ENCODE measurements around the gene KDM5A. TPM values are rescaled to one million over a fixed set of nuclear protein-coding genes. Genes with fewer than 3 reads are reported as not detected.

The KDM5A gene
- polyA plus RNA-seq, 1 donor (not counting 4 experiments of a cell fraction or from before 2014, with no cell fraction given): 14.5 TPM

DNA sequence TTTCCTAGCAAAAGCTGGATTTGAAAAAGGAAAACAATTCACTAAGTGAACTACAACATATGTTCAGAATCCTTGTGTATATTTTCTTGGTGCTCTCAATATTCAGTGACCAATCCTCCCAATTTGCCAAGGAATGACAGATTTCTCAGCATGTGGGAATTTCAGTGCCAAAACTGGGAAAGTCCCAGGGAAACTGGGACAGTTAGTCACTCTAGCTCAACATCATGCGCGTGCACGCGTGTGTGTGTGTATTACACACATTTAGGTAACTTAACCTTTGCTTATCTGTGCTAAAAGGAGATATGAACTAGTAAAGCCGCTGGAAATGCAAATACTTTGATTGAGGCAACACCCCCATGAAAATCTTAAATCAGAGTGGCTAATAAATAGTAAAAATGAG is 100.4 kb downstream of the KDM5A start:
- H3K27ac ChIP-seq (ENCODE audit: control insufficient read depth, insufficient read depth, low read length): peak overlapping the region; percentile 33
- no peaks in the 10 kb centered on the region for H3K27me3 ChIP-seq (ENCODE audit: control insufficient read depth, extremely low read depth, insufficient read depth, low read length)
- H3K9ac ChIP-seq (ENCODE audit: control insufficient read depth, extremely low read depth, insufficient read depth, low read length): no peak overlapping the region
- no peak overlapping the region for H3K4me3 ChIP-seq (ENCODE audit: control insufficient read depth in 2 of 3, extremely low read depth in 1 of 3, insufficient read depth in 2 of 3, low read depth in 1 of 3, low read length in 3 of 3)
- DNase-seq (ENCODE audit: low read depth, low spot score) (no peak), FAIRE-seq (peak; percentile 48)
- dilution Hi-C loops (cut with MboI; ENCODE audit: extremely low pct_ligation_motif_present, low sequenced_read_pairs): no loop called here
- TF ChIP-seq, protein P1, sequence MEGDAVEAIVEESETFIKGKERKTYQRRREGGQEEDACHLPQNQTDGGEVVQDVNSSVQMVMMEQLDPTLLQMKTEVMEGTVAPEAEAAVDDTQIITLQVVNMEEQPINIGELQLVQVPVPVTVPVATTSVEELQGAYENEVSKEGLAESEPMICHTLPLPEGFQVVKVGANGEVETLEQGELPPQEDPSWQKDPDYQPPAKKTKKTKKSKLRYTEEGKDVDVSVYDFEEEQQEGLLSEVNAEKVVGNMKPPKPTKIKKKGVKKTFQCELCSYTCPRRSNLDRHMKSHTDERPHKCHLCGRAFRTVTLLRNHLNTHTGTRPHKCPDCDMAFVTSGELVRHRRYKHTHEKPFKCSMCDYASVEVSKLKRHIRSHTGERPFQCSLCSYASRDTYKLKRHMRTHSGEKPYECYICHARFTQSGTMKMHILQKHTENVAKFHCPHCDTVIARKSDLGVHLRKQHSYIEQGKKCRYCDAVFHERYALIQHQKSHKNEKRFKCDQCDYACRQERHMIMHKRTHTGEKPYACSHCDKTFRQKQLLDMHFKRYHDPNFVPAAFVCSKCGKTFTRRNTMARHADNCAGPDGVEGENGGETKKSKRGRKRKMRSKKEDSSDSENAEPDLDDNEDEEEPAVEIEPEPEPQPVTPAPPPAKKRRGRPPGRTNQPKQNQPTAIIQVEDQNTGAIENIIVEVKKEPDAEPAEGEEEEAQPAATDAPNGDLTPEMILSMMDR (optimal IDR thresholded peaks at IDR 0.05 in 1 of 3, IDR thresholded peaks at IDR 0.05 in 1 of 3, conservative IDR thresholded peaks at IDR 0.05 in 1 of 3; ENCODE audit: extremely low read depth in 1 of 3, insufficient read depth in 2 of 3, low read length in 3 of 3): no peak
- no peak for TF ChIP-seq EZH2 (IDR thresholded peaks at IDR 0.05; ENCODE audit: low read length)
- no peak overlapping the region for H3K4me2 ChIP-seq (ENCODE audit: control insufficient read depth, extremely low read depth, insufficient read depth, low read depth, low read length)
- peaks cover 5% of the 10 kb centered on the region for H3K4me1 ChIP-seq (ENCODE audit: control insufficient read depth, extremely low read depth, insufficient read depth, low read length)
- no peak overlapping the region for H2AFZ ChIP-seq (ENCODE audit: control insufficient read depth, low read length)
- H3K36me3 ChIP-seq (ENCODE audit: control insufficient read depth in 2 of 2, extremely low read depth in 1 of 2, insufficient read depth in 2 of 2, low read length in 2 of 2): peaks cover 7 to 9% of the 10 kb centered on the region in 2 experiments
- H3K79me2 ChIP-seq (ENCODE audit: control insufficient read depth, insufficient read depth, low read length): no peaks in the 10 kb centered on the region
- H4K20me1 ChIP-seq (ENCODE audit: control insufficient read depth, extremely low read depth, insufficient read depth, low read length): no peaks in the 10 kb centered on the region
- no peaks in the 10 kb centered on the region for H3K9me1 ChIP-seq (ENCODE audit: control insufficient read depth, extremely low read depth, insufficient read depth, low read length)
- H3K9me3 ChIP-seq (ENCODE audit: control insufficient read depth, low read depth, low read length): no peaks in the 10 kb centered on the region

DNA sequence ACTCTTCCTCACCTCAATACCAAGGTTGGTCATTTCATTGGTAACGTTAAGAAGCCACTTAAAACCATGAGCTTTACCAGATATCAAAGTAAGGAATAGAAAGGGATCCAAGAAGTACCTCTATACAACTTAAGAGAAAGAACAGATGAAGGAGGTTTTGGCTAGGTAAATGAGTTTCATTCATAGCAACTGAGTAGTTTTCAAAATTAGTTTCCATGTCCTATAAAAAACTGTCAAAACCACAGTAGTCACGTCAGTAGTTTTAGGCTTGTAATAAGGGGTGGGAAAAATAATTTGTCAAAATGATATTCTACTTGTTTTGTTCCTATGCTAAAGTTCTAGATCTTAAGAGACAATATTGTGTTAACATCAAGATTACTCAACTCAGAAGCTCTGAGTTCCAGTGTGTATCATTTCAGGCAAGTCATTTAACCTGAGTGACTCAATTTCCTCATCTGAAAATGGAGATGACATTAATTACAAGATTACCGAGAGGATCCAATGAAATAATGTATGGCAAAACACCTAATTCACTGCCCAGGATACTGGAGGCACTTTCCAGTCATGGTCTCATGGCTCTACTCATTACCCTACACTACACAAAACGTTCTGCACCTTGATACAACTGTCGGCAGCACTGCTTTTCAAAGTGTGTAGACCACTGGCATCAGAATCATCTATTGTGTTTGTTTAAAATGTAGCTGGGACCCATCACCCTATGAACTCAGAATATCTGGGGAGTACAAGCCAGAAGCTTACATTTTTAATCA is 102.4 kb downstream of the KDM5A start:
- dilution Hi-C loops (cut with MboI; ENCODE audit: extremely low pct_ligation_motif_present, low sequenced_read_pairs): no loop called here
- no peak for FAIRE-seq
- peaks cover 5% of the 10 kb centered on the region for H3K4me1 ChIP-seq (ENCODE audit: control insufficient read depth, extremely low read depth, insufficient read depth, low read length)
- H4K20me1 ChIP-seq (ENCODE audit: control insufficient read depth, extremely low read depth, insufficient read depth, low read length): no peaks in the 10 kb centered on the region
- H3K36me3 ChIP-seq (ENCODE audit: control insufficient read depth in 2 of 2, extremely low read depth in 1 of 2, insufficient read depth in 2 of 2, low read length in 2 of 2): peaks cover 0 to 5% of the 10 kb centered on the region in 2 experiments
- H3K9ac ChIP-seq (ENCODE audit: control insufficient read depth, extremely low read depth, insufficient read depth, low read length): no peak overlapping the region
- DNase-seq (ENCODE audit: low read depth, low spot score): no peak
- no peaks in the 10 kb centered on the region for H3K79me2 ChIP-seq (ENCODE audit: control insufficient read depth, insufficient read depth, low read length)
- no peaks in the 10 kb centered on the region for H3K27me3 ChIP-seq (ENCODE audit: control insufficient read depth, extremely low read depth, insufficient read depth, low read length)
- H3K4me3 ChIP-seq (ENCODE audit: control insufficient read depth in 2 of 3, extremely low read depth in 1 of 3, insufficient read depth in 2 of 3, low read depth in 1 of 3, low read length in 3 of 3): no peak overlapping the region
- no peaks in the 10 kb centered on the region for H3K9me1 ChIP-seq (ENCODE audit: control insufficient read depth, extremely low read depth, insufficient read depth, low read length)
- H3K4me2 ChIP-seq (ENCODE audit: control insufficient read depth, extremely low read depth, insufficient read depth, low read depth, low read length): no peak overlapping the region
- TF ChIP-seq EZH2 (IDR thresholded peaks at IDR 0.05; ENCODE audit: low read length): no peak
- TF ChIP-seq, protein P1 (optimal IDR thresholded peaks at IDR 0.05 in 1 of 3, IDR thresholded peaks at IDR 0.05 in 1 of 3, conservative IDR thresholded peaks at IDR 0.05 in 1 of 3; ENCODE audit: extremely low read depth in 1 of 3, insufficient read depth in 2 of 3, low read length in 3 of 3): no peak
- no peak overlapping the region for H2AFZ ChIP-seq (ENCODE audit: control insufficient read depth, low read length)
- no peak overlapping the region for H3K27ac ChIP-seq (ENCODE audit: control insufficient read depth, insufficient read depth, low read length)
- no peaks in the 10 kb centered on the region for H3K9me3 ChIP-seq (ENCODE audit: control insufficient read depth, low read depth, low read length)

Data from keratinocyte (primary cell).